ENCODE measurements around the gene SCGB2A2. TPM values are rescaled to one million over a fixed set of nuclear protein-coding genes. Genes with fewer than 3 reads are reported as not detected.

SCGB2A2 gene
- total RNA-seq, 2 donors from 2014 or later, result not detected

DNA sequence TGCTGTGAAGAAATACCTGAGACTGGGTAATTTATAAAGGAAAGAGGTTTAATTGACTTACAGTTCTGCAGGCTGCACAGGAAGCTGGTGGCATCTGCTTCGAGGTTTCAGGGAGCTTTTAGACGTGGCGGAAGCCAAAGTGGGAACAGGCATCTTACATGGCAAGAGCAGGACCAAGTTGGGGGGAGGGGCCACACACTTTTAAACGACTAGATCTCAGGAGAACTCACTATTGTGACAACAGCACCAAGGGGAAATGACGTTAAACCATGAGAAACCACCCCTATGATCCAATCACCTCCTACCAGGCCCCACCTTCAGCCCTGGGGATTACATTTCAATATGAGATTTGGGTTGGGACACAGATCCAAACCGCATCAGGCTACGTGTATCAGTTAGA lies 40.0 kb downstream of the SCGB2A2 start:
- Histone ChIP-seq H3K27ac (no peak overlapping the region), H3K36me3 (no peaks in the 10 kb centered on the region), H3K9me3 (no peaks in the 10 kb centered on the region), H3K4me3 (no peak overlapping the region), H3K4me1 (replicated peaks) (no peaks in the 10 kb centered on the region), H3K27me3 (replicated peaks; ENCODE audit: insufficient read depth) (no peaks in the 10 kb centered on the region)
- no peak for TF ChIP-seq POLR2AphosphoS5 (IDR thresholded peaks at IDR 0.05)
- TF ChIP-seq, protein P1, sequence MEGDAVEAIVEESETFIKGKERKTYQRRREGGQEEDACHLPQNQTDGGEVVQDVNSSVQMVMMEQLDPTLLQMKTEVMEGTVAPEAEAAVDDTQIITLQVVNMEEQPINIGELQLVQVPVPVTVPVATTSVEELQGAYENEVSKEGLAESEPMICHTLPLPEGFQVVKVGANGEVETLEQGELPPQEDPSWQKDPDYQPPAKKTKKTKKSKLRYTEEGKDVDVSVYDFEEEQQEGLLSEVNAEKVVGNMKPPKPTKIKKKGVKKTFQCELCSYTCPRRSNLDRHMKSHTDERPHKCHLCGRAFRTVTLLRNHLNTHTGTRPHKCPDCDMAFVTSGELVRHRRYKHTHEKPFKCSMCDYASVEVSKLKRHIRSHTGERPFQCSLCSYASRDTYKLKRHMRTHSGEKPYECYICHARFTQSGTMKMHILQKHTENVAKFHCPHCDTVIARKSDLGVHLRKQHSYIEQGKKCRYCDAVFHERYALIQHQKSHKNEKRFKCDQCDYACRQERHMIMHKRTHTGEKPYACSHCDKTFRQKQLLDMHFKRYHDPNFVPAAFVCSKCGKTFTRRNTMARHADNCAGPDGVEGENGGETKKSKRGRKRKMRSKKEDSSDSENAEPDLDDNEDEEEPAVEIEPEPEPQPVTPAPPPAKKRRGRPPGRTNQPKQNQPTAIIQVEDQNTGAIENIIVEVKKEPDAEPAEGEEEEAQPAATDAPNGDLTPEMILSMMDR (IDR thresholded peaks at IDR 0.05), result no peak
- no peak for TF ChIP-seq POLR2A (IDR thresholded peaks at IDR 0.05)
- intact Hi-C loops (cut with DNase I), result loop anchor here (5.0 kb wide), 1 partner anchor 138 kb away; no protein-coding TSS in a partner anchor
- WGBS, result 52% methylated on average over 7 of the region's 7 CpGs
- no peak for DNase-seq (ENCODE audit: low spot score)

DNA sequence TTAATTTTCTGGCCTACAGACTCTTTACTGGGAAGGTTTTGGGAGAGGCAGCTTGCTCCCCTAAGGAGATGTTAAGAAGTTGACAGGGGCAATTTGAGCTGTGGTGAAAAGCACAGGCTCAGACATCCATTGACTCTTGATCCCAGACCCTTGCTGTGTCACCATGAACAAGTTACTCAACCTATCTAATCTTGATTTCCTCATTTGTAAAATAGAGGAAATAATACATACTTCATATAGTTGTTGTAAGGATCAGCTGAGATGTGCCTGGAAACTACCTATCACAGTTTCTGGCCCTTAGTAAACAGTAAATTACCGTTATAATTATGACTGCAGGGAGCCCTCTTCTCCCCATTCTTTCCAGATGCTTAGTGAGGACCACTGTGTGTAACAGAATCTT lies 45.5 kb downstream of the SCGB2A2 start:
- intact Hi-C loops (cut with DNase I), result no loop called here
- no peaks in the 10 kb centered on the region for H3K36me3 ChIP-seq
- TF ChIP-seq POLR2A (IDR thresholded peaks at IDR 0.05) (no peak), POLR2AphosphoS5 (IDR thresholded peaks at IDR 0.05) (no peak)
- TF ChIP-seq, protein P1 (IDR thresholded peaks at IDR 0.05), result no peak
- H3K27me3 ChIP-seq (replicated peaks; ENCODE audit: insufficient read depth), result no peaks in the 10 kb centered on the region
- H3K27ac ChIP-seq, result no peak overlapping the region
- WGBS, result 58% methylated on average over 1 of the region's 1 CpG
- H3K4me3 ChIP-seq, result no peak overlapping the region
- H3K4me1 ChIP-seq (replicated peaks), result no peaks in the 10 kb centered on the region
- no peak for DNase-seq (ENCODE audit: low spot score)
- no peaks in the 10 kb centered on the region for H3K9me3 ChIP-seq

DNA sequence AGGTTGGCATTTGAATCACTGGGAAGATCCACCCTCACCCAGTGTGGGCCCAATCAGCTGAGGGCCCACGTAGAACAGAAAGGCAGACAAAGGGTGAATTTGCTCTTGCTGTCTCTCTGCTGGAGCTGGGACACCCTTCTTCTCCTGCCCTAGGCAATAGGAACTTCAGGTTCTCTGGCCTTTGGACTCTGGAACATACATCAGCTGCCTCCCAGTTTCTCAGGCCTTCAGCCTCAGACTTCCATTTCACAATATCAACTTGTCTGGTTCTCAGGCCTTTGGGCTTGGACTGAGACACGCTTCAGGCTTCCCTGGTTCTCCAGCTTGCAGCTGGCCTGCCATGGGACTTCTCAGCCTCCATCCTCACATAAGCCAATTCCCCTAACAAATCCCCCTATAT lies 52.6 kb downstream of the SCGB2A2 start:
- no peak overlapping the region for H3K27ac ChIP-seq
- TF ChIP-seq, protein P1 (IDR thresholded peaks at IDR 0.05), result no peak
- TF ChIP-seq POLR2A (IDR thresholded peaks at IDR 0.05) (no peak), POLR2AphosphoS5 (IDR thresholded peaks at IDR 0.05) (no peak)
- no peaks in the 10 kb centered on the region for H3K27me3 ChIP-seq (replicated peaks; ENCODE audit: insufficient read depth)
- H3K4me3 ChIP-seq, result no peak overlapping the region
- intact Hi-C loops (cut with DNase I), result no loop called here
- DNase-seq (ENCODE audit: low spot score), result no peak
- 93% methylated on average over 2 of the region's 2 CpGs for WGBS
- no peaks in the 10 kb centered on the region for H3K36me3 ChIP-seq
- no peaks in the 10 kb centered on the region for H3K9me3 ChIP-seq
- H3K4me1 ChIP-seq (replicated peaks), result no peaks in the 10 kb centered on the region

Other genes with a start within 250 kb of the SCGB2A2 start
- gene INCENP, start 146.1 kb upstream of the SCGB2A2 start, total RNA-seq, result 10 to 100 TPM; 10.3 to 33.7 TPM
- gene SCGB1D1, start 79.9 kb upstream of the SCGB2A2 start, total RNA-seq, result not detected
- 10 to 100 TPM in 1 of 2 donors, 1 to 10 TPM in 1; 5.1 to 12.4 TPM for gene SCGB2A1, start 61.5 kb upstream of the SCGB2A2 start, total RNA-seq
- gene SCGB1D2, start 27.9 kb upstream of the SCGB2A2 start, total RNA-seq, result 10 to 100 TPM in 1 of 2 donors, not detected in 1; 40.5 TPM
- gene SCGB1D4, start 28.9 kb downstream of the SCGB2A2 start, total RNA-seq, result not detected
- 10 to 100 TPM; 27.6 to 93.0 TPM for gene ASRGL1, start 67.3 kb downstream of the SCGB2A2 start, total RNA-seq
- gene SCGB1A1, start 148.9 kb downstream of the SCGB2A2 start, total RNA-seq, result 100 to 1,000 TPM in 1 of 2 donors, 1 to 10 TPM in 1; 6.8 to 203 TPM

Measured in prostate gland (tissue), 2 donors.